Activated gamma-delta T cell (primary cell): ENCODE measurements around the gene MAST4.
"Not testable (repeated sequence)": the region's sequence is repeated elsewhere in the genome, so short reads cannot be mapped to it uniquely, and the experiment has no call there.

Experiments used
- DNase-seq: peaks from one replicate; lab custom pipeline; 2025; lab: John Stamatoyannopoulos, UW

MAST4 gene

GRCh38 chr5:66646570-66646969, 50.4 kb downstream of the MAST4 start:
- no peak for DNase-seq

- DNase-seq = no peak
Observed at GRCh38 chr5:66647146-66647856, 51.1 kb downstream of the MAST4 start.

GRCh38 chr5:66652818-66653217, 56.6 kb downstream of the MAST4 start:
- no peak for DNase-seq

DNA sequence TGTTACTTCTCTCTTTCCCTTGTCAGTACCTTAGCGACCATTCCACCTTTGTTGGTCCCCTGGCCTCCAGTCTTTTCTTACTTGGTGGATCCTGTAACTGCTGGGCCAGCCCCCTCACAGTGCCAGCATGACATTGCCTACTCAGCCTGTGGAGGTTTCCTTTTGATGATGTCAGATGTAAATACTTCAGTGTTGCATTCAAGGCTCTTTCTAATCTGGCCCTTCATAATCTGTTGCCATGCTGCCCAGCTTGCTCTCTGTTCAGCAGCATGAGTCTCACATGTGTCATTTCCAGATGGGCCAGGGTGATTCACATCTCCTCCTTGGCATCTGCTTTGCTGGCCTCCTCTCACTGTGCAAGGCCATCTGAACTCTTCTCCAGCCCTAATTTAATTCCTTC, 57.1 kb downstream of the MAST4 start:
- DNase-seq = no peak

- DNase-seq = no peak
Observed at GRCh38 chr5:66655395-66656324, 59.5 kb downstream of the MAST4 start.

GRCh38 chr5:66658516-66658915, 62.3 kb downstream of the MAST4 start:
- DNase-seq = no peak

DNA sequence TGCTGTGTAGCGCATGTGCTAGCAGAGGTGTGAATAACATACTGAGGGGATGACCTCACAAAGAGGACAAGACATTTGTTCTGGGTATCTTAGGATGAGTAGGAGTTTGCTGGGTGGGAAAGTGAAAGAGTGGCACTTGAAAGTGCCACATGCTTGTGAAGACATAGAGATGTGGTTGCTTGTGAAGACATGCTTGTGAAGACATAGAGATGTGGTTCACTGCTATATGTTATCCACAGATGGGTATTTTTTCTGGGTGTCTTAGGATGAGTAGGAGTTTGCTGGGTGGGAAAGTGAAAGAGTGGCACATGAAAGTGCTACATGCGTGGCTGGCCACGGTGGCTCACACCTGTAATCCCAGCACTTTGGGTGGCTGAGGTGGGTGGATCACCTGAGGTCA, 63.6 kb downstream of the MAST4 start:
- DNase-seq = no peak

GRCh38 chr5:66660396-66660795, 64.2 kb downstream of the MAST4 start:
- DNase-seq = no peak

DNA sequence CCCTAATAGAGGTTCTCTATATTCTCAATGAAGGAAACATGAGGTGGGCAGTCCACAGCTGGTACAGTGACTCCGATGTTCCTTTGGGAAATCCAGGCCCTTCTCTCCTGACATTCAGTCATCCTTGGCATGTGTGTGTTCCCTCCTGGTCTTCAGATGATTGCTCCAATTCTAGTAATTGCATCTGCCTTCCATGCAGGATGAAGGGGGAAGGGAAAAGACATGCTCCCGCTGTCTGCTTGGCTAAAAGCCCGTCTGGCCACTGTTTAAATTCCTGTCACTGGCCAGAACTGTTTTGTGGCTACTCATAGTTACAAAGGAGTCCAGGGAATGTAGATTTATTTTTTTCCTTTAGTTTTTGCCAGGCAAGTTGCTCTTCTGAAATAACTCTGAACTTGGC, 65.0 kb downstream of the MAST4 start:
- no peak for DNase-seq

DNA sequence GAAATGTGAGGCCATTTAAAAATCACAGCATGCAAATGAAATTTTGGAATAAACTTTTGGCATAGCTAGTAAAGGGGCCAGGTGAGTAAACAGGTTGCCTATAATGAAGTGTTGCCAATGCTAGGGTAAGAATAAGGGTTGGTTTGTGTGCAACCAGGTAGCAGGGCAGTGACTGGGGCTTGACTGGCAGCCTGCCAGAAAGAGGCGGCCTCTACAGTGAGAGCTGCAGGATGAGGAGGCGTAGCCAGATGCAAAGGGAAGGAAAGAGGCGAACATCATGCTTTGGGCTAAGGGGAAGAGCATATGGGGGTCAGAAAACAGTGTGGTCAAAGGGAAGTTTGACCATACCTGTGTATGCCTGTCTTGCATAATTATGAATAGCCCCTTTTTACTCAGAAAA, 70.6 kb downstream of the MAST4 start:
- DNase-seq = no peak

GRCh38 chr5:66669086-66669861, 73.1 kb downstream of the MAST4 start:
- no peak for DNase-seq

DNA sequence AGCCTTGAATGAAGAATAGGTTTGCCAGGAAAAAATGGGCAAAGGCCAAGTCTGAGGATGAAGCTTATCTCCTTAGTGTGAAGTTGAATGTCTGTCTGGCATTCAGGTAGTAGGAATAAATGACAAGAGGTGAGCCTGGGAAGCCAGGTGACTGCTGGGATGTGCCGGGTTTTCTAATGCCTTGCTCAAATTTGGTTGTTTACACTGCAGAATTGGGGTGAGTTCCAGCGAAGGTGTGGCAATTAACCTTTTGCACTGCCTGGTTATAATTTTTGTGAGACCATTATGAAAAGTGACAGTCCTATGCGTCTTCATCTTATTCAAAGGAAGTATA, 73.6 kb downstream of the MAST4 start:
- no peak for DNase-seq

DNA sequence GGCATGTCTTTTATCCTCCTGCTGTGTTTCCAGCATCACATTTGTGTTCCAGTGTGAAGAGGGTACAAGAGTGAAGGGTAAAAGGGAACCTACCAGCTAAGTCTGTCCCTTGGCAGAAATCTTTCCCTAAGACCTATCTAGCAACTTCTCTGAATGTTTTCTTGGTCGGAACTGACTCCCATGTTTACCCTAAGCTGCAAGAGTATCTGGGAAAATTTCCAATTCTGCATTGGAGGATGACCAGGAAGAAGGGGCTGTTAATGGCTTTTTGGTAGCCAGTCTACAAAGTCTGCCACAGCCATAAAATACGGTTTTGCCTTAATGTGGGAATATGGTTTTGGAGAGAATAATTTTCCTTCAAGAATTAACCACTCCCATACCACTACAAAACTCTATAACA, 75.1 kb downstream of the MAST4 start:
- DNase-seq = no peak

GRCh38 chr5:66674802-66675201, 78.6 kb downstream of the MAST4 start:
- no peak for DNase-seq

GRCh38 chr5:66675406-66675805, 79.2 kb downstream of the MAST4 start:
- DNase-seq = no peak

DNA sequence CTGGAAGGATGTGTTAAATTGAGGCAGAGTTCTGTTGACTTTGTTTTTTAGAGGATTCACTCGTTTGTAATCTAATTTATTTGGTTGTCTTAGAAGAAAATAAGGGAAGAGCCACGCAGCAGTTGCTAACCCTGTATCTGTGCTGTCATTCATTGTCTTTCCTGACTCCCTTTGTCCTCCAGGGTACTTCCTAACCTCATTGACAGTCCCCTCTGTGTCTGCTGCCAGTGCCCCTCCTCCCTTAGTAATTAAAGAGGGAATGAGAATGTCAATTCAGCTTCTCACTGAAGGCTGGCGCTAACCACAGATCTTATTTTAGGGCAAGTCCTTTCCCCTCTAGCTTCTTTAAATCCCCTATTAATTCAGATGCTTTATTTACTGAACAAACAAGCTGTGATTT, 84.0 kb downstream of the MAST4 start:
- no peak for DNase-seq

- DNase-seq = no peak
Observed at GRCh38 chr5:66680804-66681203, 84.6 kb downstream of the MAST4 start.

DNA sequence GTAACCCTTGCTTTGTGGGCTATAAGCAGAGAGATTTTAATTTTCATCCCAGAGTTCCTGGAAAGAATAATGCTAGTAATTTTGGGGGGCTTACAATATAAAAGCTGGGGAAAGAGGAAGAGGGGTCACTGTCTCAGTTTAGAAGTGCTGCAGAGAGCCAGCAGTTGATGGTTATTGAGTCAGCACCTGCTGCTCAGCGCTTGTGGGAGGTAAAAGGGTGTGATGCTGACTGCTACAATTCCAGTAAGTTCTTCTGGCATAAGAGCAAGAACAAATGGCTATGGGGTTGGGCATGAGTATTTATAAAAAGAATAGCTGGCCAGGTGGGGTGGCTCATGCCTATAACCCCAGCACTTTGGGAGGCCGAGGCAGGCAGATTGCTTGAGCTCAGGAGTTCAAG, 88.5 kb downstream of the MAST4 start:
- DNase-seq = no peak

- DNase-seq = no peak
Observed at GRCh38 chr5:66689522-66690220, 93.5 kb downstream of the MAST4 start.

GRCh38 chr5:66694036-66694435, 97.8 kb downstream of the MAST4 start:
- DNase-seq = no peak

- DNase-seq = not testable (repeated sequence)
Observed at GRCh38 chr5:66695840-66696239, 99.6 kb downstream of the MAST4 start.
